HK-2 (cell line): Measurements from ENCODE around the gene ZNF565.
A peak's percentile ranks its signal among the peaks of the same experiment; 100 is the strongest.
"Not testable (repeated sequence)": the region's sequence is repeated elsewhere in the genome, so short reads cannot be mapped to it uniquely, and the experiment has no call there.

Experiments
- DNase-seq: peaks from one replicate; pipeline ENCODE4 v3.0.0-alpha.2; 2018; ENCODE audit not compliant: unreplicated experiment

ZNF565 gene

DNA sequence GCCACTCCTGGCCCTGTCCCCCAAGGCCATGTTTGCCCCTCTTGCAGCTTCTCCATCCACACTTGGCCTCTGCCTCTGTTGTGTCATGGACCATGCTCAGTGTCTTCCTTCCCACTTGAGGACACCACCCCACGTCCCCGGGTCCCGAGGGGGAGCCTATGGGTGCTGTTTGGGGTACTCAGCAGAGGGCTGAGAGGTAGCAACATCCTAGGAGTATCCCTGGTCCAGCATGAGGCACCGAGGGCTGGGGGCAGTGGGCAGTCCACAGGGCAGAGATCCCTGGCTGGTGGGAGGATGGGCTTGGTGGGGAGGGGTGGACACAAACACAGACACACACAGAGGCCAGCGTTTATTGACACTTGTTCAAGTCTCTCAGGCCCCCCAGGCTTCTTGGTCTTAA, 63.9 kb downstream of the ZNF565 start:
- no peak for DNase-seq

DNA sequence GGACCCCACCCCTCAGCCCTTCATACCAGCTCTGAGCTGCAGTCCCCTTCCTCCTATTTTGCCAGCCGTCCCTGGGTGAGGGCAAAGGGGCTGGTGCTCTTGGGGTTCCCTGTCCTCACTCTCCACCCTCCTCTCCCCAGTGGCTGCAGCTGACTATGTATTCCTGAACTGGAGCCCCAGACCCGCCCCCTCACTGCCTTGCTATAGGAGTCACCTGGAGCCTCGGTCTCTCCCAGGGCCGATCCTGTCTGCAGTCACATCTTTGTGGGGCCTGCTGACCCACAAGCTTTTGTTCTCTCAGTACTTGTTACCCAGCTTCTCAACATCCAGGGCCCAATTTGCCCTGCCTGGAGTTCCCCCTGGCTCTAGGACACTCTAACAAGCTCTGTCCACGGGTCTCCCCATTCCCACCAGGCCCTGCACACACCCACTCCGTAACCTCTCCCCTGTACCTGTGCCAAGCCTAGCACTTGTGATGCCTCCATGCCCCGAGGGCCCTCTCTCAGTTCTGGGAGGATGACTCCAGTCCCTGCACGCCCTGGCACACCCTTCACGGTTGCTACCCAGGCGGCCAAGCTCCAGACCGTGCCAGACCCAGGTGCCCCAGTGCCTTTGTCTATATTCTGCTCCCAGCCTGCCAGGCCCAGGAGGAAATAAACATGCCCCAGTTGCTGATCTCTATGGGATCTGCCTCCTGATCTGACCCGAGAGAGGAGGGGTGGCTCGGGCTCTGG, 64.6 kb downstream of the ZNF565 start:
- no peak for DNase-seq

DNA sequence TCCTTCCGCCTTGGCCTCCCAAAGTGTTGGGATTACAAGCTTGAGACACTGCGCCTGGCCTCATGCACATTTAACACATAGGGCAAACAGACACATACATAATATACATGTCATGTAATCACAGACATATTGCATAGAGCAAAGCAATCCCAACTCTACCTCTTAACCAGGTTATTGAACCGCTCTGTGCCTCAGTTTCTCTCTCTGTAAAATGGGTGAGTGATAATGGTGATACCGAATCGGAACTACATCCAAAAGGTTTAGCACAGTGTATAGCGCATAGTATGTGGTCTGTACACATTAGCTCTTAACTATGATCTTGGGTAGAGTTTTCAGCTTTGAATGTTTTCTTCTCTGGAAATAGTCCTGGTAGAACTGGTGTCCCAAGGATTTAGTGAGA, 69.8 kb downstream of the ZNF565 start:
- no peak for DNase-seq

DNA sequence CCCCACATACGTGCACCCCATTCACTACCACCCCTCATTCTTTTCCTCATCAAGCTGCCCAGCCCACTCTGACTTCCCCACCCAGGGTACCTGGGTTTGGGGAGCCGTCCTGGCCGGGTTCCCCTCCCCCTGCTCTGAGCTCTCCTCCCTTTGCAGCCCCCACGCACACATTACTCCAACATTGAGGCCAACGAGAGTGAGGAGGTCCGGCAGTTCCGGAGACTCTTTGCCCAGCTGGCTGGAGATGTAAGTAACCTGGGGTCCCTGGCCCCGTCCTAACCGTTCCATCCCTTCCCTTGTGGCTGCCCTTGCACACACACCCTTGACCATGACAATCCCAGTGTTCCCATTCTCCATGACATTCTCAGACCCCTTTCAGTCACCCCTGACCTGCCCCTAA, 72.0 kb downstream of the ZNF565 start:
- no peak for DNase-seq

DNA sequence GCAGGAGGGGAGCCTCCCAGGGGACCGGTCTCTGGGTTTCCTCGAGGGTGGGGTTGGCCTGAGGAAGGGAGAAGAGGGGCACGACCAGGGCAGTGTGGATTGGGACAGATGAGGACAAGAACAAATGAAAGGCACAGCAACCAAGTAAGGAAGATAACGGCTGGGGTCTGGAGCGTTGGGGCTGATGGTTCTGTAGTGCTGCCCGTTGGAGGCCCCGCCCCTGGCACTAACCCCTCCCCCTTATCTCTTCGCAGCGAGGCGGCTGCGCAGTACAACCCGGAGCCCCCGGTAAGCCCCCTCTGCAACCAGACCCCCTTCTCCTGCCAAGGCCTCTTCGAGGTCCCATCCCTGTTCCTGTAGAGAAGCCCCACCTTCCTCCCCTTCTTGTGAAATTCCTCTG, 72.4 kb downstream of the ZNF565 start:
- DNase-seq, result no peak

DNA sequence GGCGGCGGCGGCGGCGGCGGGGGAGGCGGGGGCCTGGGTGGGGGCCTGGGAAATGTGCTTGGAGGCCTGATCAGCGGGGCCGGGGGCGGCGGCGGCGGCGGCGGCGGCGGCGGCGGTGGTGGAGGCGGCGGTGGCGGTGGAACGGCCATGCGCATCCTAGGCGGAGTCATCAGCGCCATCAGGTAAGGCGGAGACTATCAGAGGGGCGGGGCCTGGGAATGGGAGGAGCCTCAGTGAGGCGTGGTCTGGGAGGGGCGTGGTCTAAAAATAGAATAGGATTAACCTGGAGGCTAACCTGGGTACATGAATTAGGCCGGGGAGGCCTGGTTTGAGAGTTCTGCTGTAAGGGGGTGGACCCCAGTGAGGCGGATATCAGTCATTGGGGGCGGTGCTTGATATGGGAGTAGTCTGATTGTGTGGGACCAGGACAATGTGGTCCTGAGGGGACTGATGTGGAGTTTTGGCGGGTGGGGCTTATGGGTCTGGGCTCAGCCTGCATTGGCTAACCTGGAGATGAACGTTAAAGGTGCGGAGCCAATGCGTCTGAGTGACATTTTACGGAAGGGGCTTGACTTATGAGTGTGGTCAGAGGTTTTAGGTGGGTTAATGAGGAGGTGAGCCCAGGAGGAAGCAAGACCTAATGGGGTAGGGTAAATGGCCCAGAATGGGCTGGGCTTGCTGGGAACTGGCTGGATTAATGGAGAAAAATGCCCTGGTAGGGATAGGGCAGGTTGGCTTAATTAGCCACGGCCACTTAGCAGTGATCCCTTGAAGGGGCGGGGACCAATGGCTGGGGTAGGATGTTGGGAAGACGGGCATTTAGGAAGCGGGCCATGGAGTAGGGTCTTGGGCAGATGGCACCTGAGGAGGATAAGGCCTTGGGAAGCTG, 73.2 kb downstream of the ZNF565 start:
- peak; percentile 90 for DNase-seq

DNA sequence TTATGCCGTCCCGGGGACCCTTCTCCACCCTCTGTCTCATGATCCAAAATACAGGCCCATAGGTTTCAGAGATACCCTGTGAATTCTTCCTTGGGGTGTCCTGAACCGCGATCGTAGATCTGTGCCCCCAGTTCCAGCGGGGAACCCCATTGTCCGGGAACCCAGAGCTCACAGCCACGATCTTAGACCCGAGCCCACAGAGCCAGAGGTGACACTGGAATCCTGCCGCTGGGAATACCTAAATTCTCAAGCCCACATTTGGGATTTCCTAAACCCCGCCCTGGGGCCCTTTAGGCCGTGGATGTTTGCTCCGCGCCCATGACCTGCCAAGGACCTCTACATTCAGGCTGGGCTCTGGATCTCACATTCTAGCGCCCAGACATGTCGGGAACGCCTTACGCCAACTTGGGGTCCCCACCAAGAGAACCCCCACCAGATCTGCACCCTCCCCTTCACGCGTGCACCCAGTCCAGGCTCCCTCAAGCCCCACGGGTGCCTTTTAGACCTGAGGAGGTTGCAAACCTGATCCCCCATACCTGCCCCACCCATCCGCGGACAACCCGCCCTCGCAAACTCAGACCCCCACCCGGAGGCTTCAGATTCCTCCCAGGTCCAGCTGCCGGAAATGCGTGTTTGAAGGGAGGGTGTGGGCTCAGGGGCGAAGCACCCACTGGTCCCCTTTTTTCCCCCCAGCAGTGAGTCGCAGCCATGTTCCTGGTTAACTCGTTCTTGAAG, 74.0 kb downstream of the ZNF565 start:
- DNase-seq, result peak; percentile 74

DNA sequence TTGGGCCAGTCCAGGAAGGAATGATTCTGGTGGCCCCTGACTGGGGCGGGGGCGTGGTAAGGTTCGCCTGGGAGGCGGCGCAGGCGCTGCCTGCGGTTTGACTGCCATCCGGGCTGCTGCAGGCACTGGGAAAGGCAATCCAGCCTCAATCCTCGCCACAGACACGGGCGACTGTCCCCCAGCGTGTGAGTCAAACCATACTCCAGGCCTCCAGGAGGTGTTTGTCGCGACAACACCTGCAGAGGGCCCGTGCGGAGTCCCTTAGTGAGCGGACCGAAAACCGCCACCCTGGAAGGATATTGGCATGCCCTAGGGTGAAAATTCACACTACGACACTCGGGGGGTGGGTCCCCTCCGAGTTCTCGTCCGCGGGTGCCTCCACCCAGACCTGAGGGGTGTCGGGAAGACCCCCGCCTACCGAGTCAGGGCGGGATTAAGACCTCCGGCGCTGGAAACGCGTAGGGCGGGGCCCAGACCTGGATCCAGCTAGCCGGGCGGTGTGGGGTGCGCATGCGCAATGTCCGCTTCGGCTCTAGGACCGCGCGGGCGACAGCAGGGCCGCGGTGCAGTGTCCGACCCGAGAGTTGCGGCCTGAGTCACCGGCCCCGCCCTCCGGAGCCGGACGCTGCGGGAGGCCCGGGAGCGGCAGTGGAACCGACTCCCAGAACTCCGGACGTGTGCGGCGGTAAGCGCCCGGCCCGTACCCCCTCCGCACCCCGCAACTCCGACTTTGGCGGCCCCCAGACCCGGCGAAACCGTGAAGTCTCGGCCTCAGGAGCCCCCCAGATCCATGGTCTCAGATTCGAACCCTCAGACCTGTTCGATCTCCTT, 74.8 kb downstream of the ZNF565 start, which contains the start of gene CAPNS1:
Gene CAPNS1 (plus strand): TSS at position 594 of the 831 bp plus-strand sequence. CDS start 946 bp downstream, outside the sequence.
- peak; percentile 99 for DNase-seq

DNA sequence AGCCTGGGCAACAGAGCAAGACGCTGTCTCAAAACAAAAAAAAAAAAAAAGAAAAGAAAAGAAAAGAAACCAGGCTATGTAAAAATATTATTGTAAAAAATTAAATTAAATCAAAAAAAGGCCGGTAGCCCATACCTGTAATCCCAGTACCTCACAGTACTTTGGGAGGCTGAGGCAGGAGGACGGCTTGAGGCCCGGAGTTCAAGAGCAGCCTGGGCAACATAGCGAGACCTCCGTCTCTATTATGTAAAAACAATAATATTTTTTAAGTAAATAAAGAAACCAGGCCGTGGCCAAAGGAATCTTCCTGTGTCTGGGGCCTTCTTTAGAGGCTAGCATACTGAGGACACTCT, 75.4 kb downstream of the ZNF565 start:
- DNase-seq, result no peak

DNA sequence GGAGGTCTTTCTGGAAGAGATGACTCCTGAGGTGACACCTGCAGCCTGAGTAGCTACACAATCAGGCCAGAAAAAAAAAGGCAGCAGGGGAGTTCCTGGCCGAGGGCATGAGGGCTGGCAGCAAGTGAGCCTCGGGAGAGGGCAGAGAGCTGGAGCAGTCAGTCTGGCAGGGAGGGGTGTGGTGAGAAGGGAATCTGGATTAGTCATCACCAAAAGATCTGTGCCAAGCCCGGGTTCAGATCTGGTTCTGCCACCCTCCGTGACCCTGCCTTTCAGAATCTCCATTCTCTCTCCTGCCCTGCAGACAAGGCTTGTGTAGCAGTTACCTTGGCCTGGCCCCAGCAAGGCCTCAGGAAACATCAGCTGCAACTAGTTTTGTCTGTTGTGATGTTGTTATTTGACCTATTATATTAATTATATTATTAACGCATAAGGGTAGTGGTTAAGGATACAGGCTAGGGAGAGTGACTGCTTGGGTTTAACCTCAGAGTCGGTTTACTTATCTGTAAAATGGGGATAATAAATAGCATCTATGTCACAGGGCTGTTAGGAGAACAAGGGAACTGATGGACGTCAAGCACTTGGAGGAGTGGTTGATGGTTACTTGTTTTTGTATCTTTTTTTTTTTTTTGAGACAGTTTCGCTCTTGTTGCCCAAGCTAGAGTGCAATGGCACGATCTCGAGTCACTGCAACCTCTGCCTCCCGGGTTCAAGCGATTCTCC, 77.3 kb downstream of the ZNF565 start:
- DNase-seq, result peak; percentile 59

DNA sequence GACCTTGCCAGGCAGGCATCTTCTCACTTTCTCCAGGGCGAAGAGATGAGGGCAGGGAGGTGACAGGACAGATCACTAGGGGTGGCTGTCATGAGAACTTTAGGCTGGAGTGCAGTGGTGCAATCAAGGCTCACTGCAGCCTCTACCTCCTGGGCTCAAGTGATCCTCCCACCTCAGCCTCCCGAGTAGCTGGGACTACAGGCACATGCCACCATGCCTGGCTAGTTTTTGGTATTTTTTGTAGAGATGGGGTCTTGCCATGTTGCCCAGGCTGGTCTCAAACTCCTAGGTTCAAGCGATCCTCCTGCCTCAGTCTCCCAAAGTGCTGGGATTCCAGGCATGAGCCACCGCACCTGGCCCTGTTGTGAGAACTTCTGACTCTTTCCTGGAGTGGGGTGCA, 79.6 kb downstream of the ZNF565 start:
- DNase-seq, result not testable (repeated sequence)
